G401 (cell line): ENCODE results near the gene MRM2. TPM values are rescaled to one million over a fixed set of nuclear protein-coding genes. Genes with fewer than 3 reads are reported as not detected.

ENCODE experiments used
- DNase-seq: peaks from one replicate; pipeline ENCODE4 v3.0.0-alpha.2; 2015; ENCODE audit warnings: low spot score
- in situ Hi-C: cut with HindIII; loops from 2 replicates; pipeline ENCODE4 v1.10.0; 2016; ENCODE audit warnings: low sequenced_read_pairs, mixed read lengths
- total RNA-seq: library from RNA; depleted of rRNA; stranded (reverse); fragments of >200 nt; shearing (Covaris generic); gene quantifications from 2 replicates; pipeline ENCODE4 v1.2.3, GENCODE V29; 2014; rRNA removed

Gene MRM2
- total RNA-seq: 57.5 and 57.8 TPM in 2 replicates

- peak; percentile 81 for DNase-seq
- in situ Hi-C loops: no loop called here
Measured at GRCh38 chr7:2241580-2242540, at the start of gene MRM2, which contains the start of gene NUDT1. Gene MRM2 (minus strand): TSS chr7:2242205. CDS start chr7:2242169, 36 bp downstream. Gene NUDT1 (plus strand): TSS chr7:2242226. CDS start chr7:2244575, 2,349 bp downstream.

- no peak for DNase-seq
- in situ Hi-C loops: no loop called here
Measured at GRCh38 chr7:2290877-2291276, 48.9 kb upstream of the MRM2 start.

GRCh38 chr7:2289621-2290020 is 47.6 kb upstream of the MRM2 start:
- in situ Hi-C loops: no loop called here
- DNase-seq: no peak

GRCh38 chr7:2289111-2289586 is 47.1 kb upstream of the MRM2 start:
- in situ Hi-C loops: no loop called here
- DNase-seq: peak; percentile 61

- no peak for DNase-seq
- in situ Hi-C loops: no loop called here
Measured at GRCh38 chr7:2288503-2288902, 46.5 kb upstream of the MRM2 start.

GRCh38 chr7:2287745-2288144 is 45.7 kb upstream of the MRM2 start:
- in situ Hi-C loops: no loop called here
- no peak for DNase-seq

GRCh38 chr7:2283074-2283473 is 41.1 kb upstream of the MRM2 start:
- no peak for DNase-seq
- in situ Hi-C loops: no loop called here

GRCh38 chr7:2282185-2282751 is 40.3 kb upstream of the MRM2 start:
- in situ Hi-C loops: no loop called here
- no peak for DNase-seq

- in situ Hi-C loops: no loop called here
- DNase-seq: peak; percentile 91
Measured at GRCh38 chr7:2281541-2281940, 39.5 kb upstream of the MRM2 start.

GRCh38 chr7:2280424-2280823 is 38.4 kb upstream of the MRM2 start:
- no peak for DNase-seq
- in situ Hi-C loops: no loop called here

- in situ Hi-C loops: no loop called here
- DNase-seq: peak; percentile 47
Measured at GRCh38 chr7:2279896-2280295, 37.9 kb upstream of the MRM2 start.

GRCh38 chr7:2278026-2278425 is 36.0 kb upstream of the MRM2 start:
- DNase-seq: no peak
- in situ Hi-C loops: no loop called here

GRCh38 chr7:2276107-2276506 is 34.1 kb upstream of the MRM2 start:
- in situ Hi-C loops: no loop called here
- DNase-seq: no peak

- no peak for DNase-seq
- in situ Hi-C loops: no loop called here
Measured at GRCh38 chr7:2275101-2275500, 33.1 kb upstream of the MRM2 start.

GRCh38 chr7:2274666-2275065 is 32.7 kb upstream of the MRM2 start:
- in situ Hi-C loops: no loop called here
- no peak for DNase-seq

- in situ Hi-C loops: no loop called here
Measured at GRCh38 chr7:2273866-2274265, 31.9 kb upstream of the MRM2 start.

GRCh38 chr7:2272031-2272430 is 30.0 kb upstream of the MRM2 start:
- no peak for DNase-seq
- in situ Hi-C loops: no loop called here

More at GRCh38 chr7:2273866-2274265, 31.9 kb upstream of the MRM2 start:
- DNase-seq: peak; percentile 79

GRCh38 chr7:2271273-2272026 is 29.4 kb upstream of the MRM2 start:
- DNase-seq: no peak
- in situ Hi-C loops: no loop called here

GRCh38 chr7:2270495-2270894 is 28.5 kb upstream of the MRM2 start:
- in situ Hi-C loops: no loop called here

More at GRCh38 chr7:2270495-2270894, 28.5 kb upstream of the MRM2 start:
- DNase-seq: no peak
